Right hindlimb (tissue), 1 donor: ENCODE measurements around the gene PLD6.
"Not testable (repeated sequence)": the region's sequence is repeated elsewhere in the genome, so short reads cannot be mapped to it uniquely, and the experiment has no call there.

Source experiments
- DNase-seq: peaks from one replicate; pipeline ENCODE4 v3.0.0-alpha.2; 2018

The PLD6 gene, protein sequence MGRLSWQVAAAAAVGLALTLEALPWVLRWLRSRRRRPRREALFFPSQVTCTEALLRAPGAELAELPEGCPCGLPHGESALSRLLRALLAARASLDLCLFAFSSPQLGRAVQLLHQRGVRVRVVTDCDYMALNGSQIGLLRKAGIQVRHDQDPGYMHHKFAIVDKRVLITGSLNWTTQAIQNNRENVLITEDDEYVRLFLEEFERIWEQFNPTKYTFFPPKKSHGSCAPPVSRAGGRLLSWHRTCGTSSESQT

DNA sequence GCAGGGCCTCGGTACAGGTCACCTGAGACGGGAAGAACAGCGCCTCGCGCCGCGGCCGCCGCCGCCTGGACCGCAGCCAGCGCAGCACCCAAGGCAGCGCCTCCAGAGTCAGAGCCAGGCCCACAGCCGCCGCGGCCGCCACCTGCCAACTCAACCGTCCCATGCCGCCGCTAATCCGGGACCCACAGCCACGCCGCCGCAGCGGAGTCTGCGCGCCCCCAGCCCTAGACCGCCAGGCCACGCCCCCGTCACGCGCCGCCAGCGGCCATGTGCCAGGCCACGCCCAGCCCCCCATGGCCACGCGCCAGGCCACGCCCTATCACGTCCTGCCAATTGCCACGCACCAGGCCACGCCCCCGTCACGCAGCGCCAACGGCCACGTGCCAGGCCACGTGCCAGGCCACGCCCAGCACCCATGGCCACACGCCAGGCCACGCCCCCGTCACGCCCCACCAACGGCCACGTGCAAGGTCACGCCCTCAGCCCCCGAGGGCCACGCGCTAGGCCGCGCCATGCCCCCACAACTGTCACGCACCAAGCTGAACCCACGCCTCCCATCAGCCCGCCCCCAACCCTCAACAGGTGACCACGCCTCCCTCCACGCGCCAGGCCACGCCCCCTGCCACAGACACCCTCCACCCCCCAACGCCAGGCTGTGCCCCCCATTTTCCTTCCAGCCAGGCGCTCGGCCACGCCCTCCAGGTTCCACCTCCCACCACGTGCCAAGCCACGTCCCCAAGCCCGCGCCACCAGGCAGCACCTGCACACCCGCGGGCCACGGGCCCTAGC is at the start of gene PLD6:
TSS of gene PLD6 (minus strand) at position 210 of the 789 bp plus-strand sequence. CDS start at position 163, 47 bp downstream.
- peak; percentile 75 for DNase-seq

DNA sequence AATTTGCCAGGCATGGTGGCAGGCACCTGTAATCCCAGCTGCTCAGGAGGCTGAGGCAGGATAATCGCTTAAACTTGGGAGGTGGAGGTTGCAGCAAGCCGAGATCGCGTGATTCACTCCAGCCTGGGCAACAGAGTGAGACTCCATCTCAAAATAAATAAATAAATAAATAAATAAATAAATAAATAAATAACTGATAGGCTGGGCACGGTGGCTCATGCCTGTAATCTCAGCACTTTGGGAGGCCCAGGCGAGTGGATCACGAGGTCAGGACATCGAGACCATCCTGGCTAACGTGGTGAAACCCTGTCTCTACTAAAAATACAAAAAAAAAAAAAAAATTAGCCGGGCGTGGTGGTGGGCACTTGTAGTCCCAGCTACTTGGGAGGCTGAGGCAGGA is 49.6 kb upstream of the PLD6 start:
- DNase-seq = not testable (repeated sequence)

DNA sequence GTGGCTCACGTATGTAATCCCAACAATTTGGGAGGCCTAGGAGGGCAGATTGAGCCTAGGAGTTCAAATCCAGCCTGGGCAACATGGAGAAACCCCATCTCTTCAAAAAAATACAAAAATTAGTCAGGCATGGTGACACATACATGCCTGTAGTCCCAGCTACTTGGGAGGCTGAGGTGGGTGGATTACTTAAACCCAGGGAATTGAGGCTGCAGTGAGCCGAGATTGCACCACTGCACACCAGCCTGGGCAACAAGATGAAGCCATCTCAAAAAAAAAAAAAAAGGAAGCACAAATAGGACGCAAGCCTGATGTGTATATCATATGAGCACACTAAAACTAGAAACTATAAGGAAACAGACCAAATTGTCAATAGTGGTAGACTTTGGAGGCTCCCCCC is 47.9 kb upstream of the PLD6 start:
- no peak for DNase-seq

DNA sequence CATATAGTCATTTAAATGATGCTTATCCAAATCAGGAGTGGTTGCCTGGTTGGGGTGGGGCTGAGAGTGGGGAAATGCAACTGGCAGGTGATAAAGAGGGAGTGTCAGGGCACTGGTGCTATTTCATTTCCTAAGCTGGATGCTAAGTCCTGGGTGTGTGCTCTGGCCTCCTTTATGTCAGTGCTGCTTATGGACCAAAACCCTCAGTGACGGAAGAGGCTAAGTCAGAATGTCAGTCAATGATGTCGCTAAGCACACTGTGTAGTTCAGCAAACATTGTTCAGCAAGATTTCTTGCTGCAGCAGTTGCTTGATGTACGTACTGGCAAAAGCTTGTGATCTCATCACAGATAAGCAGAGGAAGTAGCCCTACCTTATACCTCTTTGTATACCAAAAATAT is 47.3 kb upstream of the PLD6 start:
- no peak for DNase-seq

DNA sequence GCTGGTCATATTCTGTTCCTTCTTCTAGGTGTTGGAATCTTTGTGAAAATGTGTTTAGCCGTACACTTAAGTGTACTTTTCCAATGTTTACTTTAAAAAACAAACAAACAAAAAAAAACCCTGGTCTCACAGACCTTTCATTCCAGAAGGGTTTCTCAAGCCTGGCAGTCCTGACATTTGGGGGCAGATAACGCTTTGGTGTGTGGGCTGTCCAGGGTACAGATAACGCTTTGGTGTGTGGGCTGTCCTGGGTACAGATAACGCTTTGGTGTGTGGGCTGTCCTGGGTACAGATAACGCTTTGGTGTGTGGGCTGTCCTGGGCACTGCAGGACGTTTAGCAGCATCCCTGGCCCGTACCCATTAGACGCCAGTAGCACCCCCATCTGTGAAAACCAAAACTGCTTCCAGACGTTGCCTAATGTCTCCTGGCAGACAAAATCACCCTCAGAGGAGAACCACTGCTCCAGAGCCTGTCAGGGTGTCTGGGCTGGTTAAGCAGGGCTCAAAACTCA is 46.1 kb upstream of the PLD6 start:
- no peak for DNase-seq

DNA sequence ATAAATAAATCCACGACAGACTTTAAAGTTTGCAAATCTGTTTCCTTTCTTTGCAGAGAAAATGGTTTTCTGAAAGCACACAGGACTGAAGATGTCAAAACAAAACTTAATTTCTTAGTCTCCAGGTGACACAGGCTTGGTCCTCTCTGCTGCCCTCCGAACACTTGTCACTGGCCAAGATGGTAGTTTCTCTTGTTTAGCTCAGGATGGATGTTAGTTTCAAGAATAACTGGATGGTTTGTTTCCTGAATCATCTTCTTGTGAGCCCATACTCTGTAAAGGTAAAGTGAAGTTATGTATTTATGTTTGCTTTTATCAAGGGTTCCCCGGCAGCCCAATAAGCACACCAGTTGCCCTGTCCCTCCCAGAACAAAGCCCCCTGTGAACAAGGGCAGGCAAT is 40.7 kb upstream of the PLD6 start:
- no peak for DNase-seq

DNA sequence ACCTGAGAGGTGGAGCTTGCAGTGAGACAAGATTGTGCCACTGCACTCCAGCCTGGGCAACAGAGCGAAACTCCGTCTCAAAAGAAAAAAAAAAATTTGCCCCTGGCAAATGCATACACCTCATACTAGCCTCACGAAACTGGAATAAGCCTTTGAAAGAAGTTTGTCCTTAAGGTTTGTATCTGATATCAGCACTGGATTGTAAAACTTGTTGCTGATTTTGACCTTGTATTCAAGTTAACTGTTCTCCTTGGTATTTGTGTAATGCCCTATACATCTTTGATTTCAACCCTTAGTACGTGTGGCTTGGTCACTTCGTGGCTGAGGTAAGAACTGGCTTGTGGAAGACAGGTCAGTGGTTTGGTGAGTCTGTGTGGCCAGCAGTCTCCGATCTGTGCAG is 37.0 kb upstream of the PLD6 start:
- no peak for DNase-seq

DNA sequence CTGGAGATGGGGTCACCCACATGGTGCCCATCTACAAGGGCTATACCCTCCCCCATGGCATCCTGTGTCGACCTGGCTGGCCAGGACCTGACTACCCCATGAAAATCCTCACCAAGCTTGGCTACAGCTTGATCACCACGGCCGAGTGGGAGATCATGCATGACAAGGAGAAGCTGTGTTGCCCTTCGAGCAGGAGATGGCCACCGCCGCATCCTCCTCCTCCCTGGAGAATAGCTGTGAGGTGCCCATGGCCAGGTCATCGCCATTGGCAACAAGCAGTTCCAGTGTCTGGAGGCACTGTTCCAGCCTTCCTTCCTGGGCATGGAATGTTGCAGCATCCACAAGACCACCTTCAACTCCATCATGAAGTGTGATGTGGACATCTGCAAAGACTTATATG is 36.1 kb upstream of the PLD6 start:
- DNase-seq = no peak

DNA sequence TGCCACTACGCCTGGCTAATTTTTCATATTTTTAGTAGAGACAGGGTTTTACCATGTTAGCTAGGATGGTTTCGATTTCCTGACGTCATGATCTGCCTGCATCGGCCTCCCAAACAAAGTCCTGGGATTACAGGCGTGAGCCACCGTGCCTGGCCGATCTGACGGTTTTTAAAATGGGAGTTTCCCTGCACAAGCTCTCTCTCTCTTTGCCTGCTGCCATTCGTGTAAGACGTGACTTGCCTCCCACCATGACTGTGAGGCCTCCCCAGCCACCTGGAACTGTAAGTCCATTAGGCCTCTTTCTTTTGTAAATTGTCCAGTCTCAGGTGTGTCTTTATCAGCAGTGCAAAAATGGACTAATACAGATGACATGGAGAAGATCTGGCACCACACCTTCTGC is 35.5 kb upstream of the PLD6 start:
- no peak for DNase-seq

DNA sequence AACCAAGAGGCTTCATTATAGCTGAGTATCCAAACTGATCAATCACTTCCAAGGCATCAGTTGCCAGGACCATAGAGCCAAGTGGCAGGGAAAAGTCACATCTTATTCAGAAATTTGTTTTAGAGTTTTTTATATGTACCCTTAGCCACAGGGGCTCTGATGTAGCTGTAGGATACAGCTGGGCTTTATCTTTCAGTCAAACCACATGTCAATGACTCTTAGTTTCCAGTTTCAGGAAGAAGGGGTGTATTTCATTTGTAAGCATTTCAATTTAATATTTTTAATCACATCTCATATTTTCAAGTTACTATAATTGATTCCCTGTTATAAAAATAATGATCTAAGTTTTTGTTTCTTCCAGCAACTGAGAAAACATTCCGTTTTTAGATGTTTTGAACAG is 33.7 kb upstream of the PLD6 start:
- DNase-seq = no peak

DNA sequence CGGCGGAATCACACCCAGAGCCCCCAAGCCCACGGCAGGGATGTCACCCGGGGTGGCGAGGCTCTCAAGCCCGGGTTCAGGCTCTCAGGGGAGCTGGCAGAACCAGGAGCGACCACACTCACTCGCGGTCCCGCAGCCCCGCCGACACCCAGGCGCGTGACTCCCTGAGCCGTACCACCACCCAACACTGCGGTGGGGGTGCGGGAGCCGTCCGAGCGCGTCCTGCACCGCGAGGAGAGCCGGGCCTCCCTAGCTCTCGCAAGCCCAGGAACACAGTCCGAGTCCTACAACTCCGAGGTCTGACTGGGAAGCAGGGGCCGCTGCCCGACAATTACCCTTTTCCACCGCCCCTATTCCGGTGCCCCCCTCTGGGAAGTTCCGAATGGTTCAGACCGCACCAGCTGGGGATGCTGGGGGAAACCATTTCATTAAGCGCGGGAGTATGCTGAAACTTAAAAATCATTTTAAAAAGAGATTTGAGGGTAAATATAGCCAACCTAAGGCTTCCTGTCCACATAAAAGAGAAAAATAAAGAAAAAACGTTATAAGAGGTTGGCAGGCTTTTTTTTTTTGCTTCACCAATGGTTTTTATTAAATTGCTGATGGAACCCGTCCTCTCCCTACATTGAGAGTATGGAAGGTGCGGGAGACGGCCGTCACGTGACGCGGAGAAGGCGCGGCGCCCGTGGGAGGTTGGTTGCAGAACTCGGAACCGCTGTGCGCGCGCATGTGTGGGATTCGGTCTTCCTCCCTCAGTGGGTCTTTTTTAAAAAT is 31.1 kb upstream of the PLD6 start, which contains the start of gene FLCN:
TSS of gene FLCN (minus strand) at position 143 of the 774 bp plus-strand sequence. CDS start 9,031 bp downstream, outside the sequence.
- DNase-seq = peak; percentile 91

DNA sequence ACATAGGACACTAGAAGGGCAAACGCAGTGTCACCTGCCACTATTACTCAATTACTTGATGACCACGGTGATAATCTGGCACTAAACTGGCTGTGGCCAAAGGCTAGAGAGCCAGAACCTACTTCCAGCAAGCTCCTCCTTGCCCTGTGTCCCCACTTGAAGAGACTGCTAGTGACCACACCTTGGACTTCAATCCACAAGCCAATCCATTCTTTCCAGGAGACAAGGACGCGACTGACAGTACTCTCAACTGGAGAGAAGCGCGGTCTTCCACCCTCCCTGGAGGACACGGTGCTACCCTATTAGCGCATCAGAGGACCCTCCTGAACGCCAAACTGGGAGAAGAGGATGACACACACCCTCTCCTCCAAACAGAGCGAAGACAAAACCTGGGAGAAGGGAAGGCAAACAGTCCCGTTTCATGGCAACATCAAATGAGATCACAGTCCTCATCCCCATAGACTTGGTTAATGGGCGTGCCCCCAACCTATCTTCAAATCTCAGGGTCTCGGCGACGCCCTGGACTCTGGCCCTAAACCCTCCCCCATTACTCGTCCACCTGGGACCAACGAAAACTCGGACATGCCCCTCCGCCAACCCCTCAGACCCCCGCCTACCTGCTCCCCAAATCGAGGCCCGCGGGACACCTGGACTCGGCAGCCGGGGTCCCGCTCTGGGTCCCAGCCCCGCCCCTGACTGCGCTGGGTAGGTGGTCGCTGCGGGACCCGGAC is 30.3 kb upstream of the PLD6 start:
- peak; percentile 35 for DNase-seq

DNA sequence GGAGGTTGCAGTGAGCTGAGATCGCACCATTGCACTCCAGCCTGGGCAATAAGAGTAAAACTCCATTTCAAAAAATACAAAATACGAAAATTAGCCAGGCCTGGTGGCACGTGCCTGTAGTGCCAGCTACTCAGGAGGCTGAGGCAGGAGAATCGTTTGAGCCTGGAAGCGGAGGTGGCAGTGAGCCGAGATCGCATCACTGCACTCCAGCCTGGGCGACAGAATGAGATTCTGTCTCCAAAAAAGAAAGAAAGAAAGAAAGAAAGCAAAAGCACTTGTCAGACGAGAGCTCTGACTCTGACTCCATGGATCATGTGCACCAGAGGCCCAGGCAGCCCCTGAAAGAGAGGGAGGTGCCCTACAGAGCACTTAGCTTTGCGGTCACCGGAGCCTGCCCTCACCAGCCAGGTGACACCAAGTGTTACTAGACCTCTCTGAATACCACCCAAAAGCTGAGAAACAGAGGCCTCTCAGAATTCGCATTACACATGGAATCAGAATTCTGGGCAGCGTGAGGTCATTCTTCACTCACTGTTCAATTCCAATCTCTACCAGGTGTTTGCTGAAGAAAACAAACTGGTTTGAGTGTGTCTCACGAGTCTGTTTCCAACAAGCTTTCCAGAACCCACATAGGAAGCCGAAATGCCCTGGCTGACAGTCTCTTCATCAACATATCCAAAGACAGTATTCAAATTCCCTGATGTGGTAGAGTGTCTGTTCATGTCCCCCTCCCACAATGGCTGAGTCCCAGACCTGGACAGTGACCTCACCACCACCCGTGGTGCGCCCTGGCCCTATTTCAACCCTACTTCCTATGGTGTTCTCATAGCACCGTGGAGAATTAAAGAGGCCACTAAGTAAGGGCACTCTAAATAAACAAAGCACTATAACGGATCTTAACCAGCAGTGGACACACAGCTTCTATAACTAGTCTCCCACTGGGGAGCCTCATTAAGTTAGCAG is 29.4 kb upstream of the PLD6 start:
- no peak for DNase-seq

DNA sequence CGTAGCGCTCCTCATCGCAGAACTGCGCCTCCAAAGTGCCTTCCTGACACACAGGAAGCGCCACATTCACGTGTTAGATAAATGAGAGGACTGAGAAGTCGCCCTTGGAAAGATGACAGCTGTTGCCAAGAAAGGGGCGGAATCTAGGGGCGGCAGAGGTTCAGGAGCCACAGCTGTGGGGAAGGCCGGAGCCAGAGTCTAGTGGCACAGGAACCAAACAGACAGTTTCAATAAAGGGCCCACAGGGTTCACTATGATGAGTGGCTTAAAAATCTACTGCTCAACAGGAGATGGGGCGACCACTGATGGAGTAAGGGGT is 26.1 kb upstream of the PLD6 start:
- DNase-seq = no peak

DNA sequence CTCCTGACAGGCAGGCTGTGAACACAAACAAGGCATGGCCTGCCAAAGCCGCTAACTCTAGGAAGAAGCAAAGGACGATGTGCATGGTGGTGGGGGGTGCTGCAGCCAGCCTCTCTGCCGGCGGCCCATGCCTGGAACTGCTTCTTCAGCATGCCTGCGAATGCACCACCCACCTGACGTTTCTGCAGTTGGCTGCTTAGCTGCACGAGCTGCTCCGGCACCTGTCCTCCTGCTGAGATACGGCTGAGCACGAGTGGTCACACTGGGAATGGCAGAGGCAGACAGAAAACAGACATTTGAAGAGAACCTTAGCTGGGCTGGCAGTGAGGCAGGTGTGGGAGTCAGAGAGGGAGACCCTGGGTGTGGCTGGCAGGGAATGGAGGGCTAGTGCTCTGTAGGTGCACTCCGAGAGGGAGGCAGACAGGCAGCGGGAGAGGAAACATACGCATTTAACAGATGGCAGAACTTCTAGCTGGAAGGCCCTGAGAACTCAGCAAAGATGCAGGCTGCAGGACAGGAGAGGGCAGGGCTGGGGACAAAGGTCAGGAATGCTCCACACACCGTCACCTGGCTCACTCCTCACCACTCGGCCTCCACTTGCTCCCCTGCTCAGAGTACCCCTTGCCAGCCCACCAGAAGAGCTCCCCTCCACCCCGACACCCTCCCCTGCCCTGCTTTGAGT is 25.6 kb upstream of the PLD6 start:
- DNase-seq = no peak

DNA sequence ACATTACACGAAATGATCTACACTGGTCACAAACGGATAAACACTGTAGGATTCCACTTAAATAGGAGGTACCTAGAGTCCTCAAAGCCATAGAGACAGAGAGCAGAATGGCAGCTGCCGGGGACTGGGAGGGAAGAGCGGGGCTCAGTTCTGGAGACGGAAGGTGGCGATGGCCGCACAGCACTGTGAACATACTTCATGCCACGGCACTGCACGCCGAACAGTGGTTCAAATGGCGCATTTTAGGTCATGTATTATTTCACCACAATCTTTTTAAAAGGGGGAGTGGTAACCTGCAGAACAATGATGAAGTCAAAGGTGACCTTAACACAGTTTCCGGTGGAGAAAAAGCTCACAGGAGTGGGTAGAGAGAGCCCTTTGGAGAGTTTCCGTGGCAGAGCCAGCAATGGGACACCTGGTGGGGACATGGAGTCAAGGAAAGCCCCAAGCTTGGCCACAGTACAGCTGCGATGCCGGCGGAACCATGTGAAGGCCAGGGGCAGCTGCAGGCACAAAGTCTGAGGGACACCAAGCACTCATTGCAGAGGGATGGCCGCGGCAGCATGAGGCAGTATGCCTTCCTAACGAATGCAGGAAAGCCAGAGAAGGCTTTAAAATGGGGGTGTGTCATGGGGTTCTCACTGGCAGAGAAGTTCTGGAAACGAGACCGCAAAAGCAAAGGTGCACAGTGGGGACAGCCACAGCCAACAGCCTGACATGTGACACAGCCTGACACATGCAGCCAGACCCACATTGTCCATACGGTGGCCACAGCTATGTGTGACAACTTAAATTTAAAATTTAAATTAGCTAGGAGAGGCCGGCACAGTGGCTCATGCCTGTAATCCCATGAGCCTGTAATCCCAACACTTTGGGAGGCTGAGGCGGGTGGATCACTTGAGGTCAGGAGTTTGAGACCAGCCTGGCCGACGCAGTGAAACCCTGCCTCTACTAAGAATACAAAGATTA is 23.6 kb upstream of the PLD6 start:
- no peak for DNase-seq

DNA sequence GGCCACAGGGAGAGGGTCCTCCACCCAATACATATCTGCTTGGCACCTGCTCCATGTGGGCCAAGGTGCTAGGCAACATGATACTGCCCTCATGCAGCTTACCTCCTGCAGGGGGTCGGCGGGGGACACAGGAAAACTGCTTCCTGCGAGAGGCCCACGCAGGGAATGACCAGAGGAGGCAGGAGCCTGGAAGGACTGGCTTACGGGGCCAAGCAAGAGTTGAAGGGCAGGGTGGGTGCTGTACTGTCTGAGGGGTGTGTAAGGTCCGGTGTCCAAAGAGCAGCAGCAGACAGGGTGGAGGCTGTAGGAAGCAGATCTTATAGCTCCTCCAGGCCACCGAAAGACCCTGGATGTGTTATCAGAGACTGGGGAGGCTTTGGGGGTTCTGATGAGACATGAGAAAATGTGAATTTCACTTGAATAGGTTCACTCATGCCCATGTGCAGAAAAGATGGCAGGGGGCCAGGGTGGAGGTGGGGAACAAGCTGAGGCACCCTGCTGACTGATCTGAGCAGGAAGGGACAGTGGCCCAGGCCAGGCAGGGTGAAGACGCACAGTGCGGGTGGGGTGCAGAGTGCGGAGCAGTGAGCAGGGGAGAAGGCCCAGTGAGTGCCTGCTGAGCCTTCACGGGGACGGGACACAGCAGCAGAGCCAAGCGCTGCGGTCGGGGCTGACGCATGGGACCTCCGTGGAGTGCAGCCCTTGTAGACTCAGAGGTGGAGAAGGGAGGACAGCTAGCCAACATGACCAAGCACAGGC is 22.6 kb upstream of the PLD6 start:
- no peak for DNase-seq

DNA sequence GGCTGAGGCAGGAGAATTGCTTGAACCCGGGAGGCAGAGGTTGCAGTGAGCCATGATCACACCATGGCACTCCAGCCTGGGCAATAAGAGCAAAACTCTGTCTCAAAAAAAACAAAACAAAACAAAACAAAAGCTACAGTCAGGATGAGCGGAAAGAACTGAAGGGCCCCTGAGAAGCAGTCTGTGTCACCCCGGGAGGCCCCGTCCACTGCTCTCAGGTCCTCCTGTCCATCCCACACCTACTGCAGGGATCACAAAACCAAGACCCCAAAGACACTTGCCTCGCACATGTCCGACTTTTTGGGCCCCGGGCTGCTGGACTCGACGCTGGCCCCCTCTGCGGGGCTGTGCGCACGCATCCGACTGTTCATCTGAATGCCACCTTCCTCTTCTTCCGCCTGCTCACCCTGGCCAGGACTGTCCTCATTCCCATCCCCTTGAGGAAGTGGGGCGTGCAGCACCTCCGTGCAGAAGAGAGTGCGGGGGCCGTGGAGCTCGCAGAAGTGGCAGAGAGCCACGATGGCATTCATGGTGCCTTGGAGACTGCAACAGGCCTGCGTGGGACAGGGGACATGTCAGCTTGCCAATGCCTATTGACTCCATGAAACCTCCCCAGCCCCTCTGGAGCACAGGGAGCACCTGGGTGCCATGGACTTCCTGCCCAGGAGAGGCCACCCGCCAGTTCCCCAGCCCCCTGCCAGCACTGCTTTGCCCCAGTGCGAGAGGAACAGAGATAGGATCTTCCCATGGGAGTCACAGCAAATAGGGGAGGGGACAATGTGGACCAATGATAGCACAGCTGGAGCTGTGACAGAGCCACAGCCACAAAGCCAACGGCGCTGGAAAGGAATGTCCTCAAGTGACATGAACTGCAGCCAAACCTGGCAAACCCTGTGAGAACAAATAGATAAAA is 21.7 kb upstream of the PLD6 start:
- no peak for DNase-seq
